HepG2 (cell line): ENCODE measurements around the gene PRR22. TPM values are rescaled to one million over a fixed set of nuclear protein-coding genes. Genes with fewer than 3 reads are reported as not detected.

Source experiments
- ATM ChIP-seq: fragments of 450-650 bp; IDR thresholded peaks from 2 replicates; pipeline ENCODE4 v1.7.1; 2017; ENCODE audit warnings: mild to moderate bottlenecking, borderline replicate concordance
- EED ChIP-seq: sonication (generic); formaldehyde crosslinking; IDR thresholded peaks from 2 replicates; pipeline ENCODE4 v1.5.0; 2020; ENCODE audit warnings: mild to moderate bottlenecking, missing genetic modification reagents
- ERF ChIP-seq: IDR thresholded peaks from 2 replicates; pipeline ENCODE4 v1.6.1; 2018; ENCODE audit warnings: missing biosample characterization, missing genetic modification reagents
- FOSL2 ChIP-seq: sonication (generic); formaldehyde crosslinking; IDR thresholded peaks from 2 replicates; pipeline ENCODE4 v1.4.0; 2020; ENCODE audit warnings: missing genetic modification reagents
- JARID2 ChIP-seq: sonication (generic); formaldehyde crosslinking; IDR thresholded peaks from 2 replicates; pipeline ENCODE4 v1.8.1; 2023; ENCODE audit warnings: missing genetic modification reagents, inconsistent platforms; ENCODE audit not compliant: insufficient replicate concordance
- MYC ChIP-seq: sonication (generic); formaldehyde crosslinking; IDR thresholded peaks from 2 replicates; pipeline ENCODE4 v1.9.0; 2021; ENCODE audit warnings: missing genetic modification reagents, borderline replicate concordance
- NR3C1 ChIP-seq: sonication (generic); formaldehyde crosslinking; IDR thresholded peaks from 2 replicates; pipeline ENCODE4 v1.4.0; 2020; ENCODE audit warnings: missing genetic modification reagents
- SIX4 ChIP-seq: sonication (generic); formaldehyde crosslinking; IDR thresholded peaks from 2 replicates; pipeline ENCODE4 v1.4.0; 2020; ENCODE audit warnings: missing genetic modification reagents
- ZNF460 ChIP-seq: sonication (generic); formaldehyde crosslinking; IDR thresholded peaks from 2 replicates; pipeline ENCODE4 v1.5.1; 2020; ENCODE audit warnings: missing genetic modification reagents, mild to moderate bottlenecking, borderline replicate concordance
- ZNF563 ChIP-seq: sonication (generic); formaldehyde crosslinking; IDR thresholded peaks from 2 replicates; pipeline ENCODE4 v1.8.0; 2022; ENCODE audit warnings: mild to moderate bottlenecking, moderate library complexity, missing genetic modification reagents
- ZNF614 ChIP-seq: IDR thresholded peaks from 2 replicates; pipeline ENCODE4 v1.6.1; 2018; ENCODE audit warnings: missing biosample characterization, missing genetic modification reagents, inconsistent platforms, borderline replicate concordance
- ZNF709 ChIP-seq: sonication (generic); formaldehyde crosslinking; IDR thresholded peaks from 2 replicates; pipeline ENCODE4 v1.5.0; 2020; ENCODE audit warnings: mild to moderate bottlenecking, missing genetic modification reagents
- ZNF816 ChIP-seq: sonication (generic); formaldehyde crosslinking; IDR thresholded peaks from 2 replicates; pipeline ENCODE4 v1.8.0; 2022; ENCODE audit warnings: missing genetic modification reagents, mild to moderate bottlenecking, borderline replicate concordance
- ZNF891 ChIP-seq: sonication (generic); formaldehyde crosslinking; IDR thresholded peaks from 2 replicates; pipeline ENCODE4 v1.5.0; 2020; ENCODE audit warnings: mild to moderate bottlenecking, missing genetic modification reagents
- polyA plus RNA-seq, 8 experiments: library from polyadenylated mRNA; depleted of rRNA in 3 of 8; stranded (reverse) in 7 of 8; unstranded in 1 of 8; fragments of >200 nt; fragmentation: Illumina TruSeq in 4 of 8; extraction: Trizol in 4 of 8; gene quantifications; 2 replicates each; pipeline versions ENCODE4 v1.2.1 to v1.2.3, GENCODE V29; 2011 to 2016; ENCODE audit warnings: low read depth in 4 of 8, missing spikeins in 1 of 8, mixed read lengths in 1 of 8; ENCODE audit not compliant: insufficient read depth in 1 of 8
- total RNA-seq, 5 experiments: library from RNA; depleted of rRNA; stranded (reverse); fragments of >200 nt; fragmentation: Illumina TruSeq; extraction: Trizol; gene quantifications; 2 replicates each; pipeline ENCODE4 v1.2.3, GENCODE V29; 2016; ENCODE audit warnings: low read depth in 1 of 5
- TF ChIP-seq, protein P1 (sequence below): sonication (generic); formaldehyde crosslinking; IDR thresholded peaks from 2 replicates; pipeline ENCODE4 v1.5.0; 2020; ENCODE audit warnings: mild to moderate bottlenecking, missing genetic modification reagents, moderate library complexity
- TF ChIP-seq, protein P2 (sequence below): sonication (generic); formaldehyde crosslinking; IDR thresholded peaks from 2 replicates; pipeline ENCODE4 v1.5.1; 2020; ENCODE audit warnings: mild to moderate bottlenecking, missing genetic modification reagents, borderline replicate concordance
- TF ChIP-seq, protein P3 (sequence below): sonication (generic); formaldehyde crosslinking; IDR thresholded peaks from 2 replicates; pipeline ENCODE4 v1.4.0; 2020; ENCODE audit warnings: low read depth, missing genetic modification reagents
- TF ChIP-seq, protein P4 (sequence below): sonication (generic); formaldehyde crosslinking; conservative IDR thresholded peaks from 2 replicates; pipeline ENCODE4 v1.8.0; 2022; ENCODE audit warnings: low read depth, missing genetic modification reagents
- TF ChIP-seq, protein P5 (sequence below): IDR thresholded peaks from 2 replicates; pipeline ENCODE4 v1.6.1; 2016; ENCODE audit warnings: mild to moderate bottlenecking, missing biosample characterization, missing genetic modification reagents

PRR22 gene
- total and polyA plus RNA-seq, 2 of the 13 experiments (the other 11 are each of a cell fraction or from before 2014, with no cell fraction given), result 0.84 to 2.3 TPM

DNA sequence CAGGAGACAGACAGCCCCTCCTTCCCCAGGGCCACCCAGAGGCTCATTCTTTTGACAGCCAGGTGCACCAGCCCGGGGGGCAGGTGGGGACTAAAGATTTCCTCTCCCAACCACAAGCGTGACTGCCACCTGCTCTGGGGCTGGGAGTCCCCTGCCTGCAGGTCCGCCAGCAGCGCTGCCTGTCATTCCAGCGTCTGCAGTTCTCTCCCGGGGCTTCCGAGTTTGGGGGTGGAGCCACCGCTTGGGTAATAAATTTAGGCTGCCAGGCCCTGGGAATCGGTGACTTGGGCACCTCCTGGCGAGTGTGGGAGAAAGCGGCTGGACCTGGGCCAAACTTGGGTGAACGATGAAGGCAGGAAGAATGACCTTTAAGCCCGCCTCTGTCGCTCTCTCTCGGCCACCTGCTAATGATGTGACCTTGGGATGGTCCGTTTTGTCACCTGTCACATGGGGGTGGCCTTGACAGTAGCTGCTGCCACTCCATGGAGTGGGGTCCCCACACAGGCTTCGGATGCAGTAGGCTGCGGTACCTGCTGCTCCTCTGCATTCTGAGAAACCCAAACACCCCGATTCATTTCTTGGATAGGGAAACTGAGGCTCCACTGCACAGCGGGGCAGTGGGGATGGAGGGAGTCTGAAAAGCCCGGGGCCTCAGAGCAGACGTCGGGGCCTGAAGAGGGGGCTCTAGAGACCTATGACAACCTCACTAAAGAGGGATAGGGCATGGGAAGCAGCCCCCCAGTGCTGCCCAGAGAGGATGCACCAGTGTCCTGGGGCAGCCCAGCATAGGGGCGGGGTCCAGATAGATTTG, 42.2 kb upstream of the PRR22 start (continued):
- TF ChIP-seq, protein P1, sequence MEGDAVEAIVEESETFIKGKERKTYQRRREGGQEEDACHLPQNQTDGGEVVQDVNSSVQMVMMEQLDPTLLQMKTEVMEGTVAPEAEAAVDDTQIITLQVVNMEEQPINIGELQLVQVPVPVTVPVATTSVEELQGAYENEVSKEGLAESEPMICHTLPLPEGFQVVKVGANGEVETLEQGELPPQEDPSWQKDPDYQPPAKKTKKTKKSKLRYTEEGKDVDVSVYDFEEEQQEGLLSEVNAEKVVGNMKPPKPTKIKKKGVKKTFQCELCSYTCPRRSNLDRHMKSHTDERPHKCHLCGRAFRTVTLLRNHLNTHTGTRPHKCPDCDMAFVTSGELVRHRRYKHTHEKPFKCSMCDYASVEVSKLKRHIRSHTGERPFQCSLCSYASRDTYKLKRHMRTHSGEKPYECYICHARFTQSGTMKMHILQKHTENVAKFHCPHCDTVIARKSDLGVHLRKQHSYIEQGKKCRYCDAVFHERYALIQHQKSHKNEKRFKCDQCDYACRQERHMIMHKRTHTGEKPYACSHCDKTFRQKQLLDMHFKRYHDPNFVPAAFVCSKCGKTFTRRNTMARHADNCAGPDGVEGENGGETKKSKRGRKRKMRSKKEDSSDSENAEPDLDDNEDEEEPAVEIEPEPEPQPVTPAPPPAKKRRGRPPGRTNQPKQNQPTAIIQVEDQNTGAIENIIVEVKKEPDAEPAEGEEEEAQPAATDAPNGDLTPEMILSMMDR (CRISPR knock-in tag), result peak; percentile 70
- peak; percentile 72; the same call in 1 of the 2 replicates for TF ChIP-seq ZNF614 (CRISPR knock-in tag)
- TF ChIP-seq, protein P2, sequence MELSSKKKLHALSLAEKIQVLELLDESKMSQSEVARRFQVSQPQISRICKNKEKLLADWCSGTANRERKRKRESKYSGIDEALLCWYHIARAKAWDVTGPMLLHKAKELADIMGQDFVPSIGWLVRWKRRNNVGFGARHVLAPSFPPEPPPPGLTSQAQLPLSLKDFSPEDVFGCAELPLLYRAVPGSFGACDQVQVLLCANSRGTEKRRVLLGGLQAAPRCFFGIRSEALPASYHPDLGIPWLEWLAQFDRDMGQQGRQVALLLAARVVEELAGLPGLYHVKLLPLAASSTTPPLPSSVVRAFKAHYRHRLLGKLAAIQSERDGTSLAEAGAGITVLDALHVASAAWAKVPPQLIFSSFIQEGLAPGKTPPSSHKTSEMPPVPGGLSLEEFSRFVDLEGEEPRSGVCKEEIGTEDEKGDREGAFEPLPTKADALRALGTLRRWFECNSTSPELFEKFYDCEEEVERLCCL (CRISPR knock-in tag), result no peak
- TF ChIP-seq SIX4 (CRISPR knock-in tag), result no peak
- TF ChIP-seq, protein P3, sequence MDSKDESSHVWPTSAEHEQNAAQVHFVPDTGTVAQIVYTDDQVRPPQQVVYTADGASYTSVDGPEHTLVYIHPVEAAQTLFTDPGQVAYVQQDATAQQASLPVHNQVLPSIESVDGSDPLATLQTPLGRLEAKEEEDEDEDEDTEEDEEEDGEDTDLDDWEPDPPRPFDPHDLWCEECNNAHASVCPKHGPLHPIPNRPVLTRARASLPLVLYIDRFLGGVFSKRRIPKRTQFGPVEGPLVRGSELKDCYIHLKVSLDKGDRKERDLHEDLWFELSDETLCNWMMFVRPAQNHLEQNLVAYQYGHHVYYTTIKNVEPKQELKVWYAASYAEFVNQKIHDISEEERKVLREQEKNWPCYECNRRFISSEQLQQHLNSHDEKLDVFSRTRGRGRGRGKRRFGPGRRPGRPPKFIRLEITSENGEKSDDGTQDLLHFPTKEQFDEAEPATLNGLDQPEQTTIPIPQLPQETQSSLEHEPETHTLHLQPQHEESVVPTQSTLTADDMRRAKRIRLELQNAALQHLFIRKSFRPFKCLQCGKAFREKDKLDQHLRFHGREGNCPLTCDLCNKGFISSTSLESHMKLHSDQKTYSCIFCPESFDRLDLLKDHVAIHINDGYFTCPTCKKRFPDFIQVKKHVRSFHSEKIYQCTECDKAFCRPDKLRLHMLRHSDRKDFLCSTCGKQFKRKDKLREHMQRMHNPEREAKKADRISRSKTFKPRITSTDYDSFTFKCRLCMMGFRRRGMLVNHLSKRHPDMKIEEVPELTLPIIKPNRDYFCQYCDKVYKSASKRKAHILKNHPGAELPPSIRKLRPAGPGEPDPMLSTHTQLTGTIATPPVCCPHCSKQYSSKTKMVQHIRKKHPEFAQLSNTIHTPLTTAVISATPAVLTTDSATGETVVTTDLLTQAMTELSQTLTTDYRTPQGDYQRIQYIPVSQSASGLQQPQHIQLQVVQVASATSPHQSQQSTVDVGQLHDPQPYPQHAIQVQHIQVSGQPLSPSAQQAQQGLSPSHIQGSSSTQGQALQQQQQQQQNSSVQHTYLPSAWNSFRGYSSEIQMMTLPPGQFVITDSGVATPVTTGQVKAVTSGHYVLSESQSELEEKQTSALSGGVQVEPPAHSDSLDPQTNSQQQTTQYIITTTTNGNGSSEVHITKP, result peak; percentile 80
- TF ChIP-seq JARID2 (CRISPR knock-in tag), result no peak
- no peak for TF ChIP-seq NR3C1 (CRISPR knock-in tag)
- no peak for TF ChIP-seq EED (CRISPR knock-in tag)
- TF ChIP-seq ZNF563 (CRISPR knock-in tag), result no peak
- TF ChIP-seq ERF, result peak; percentile 50; the same call in 1 of the 2 replicates
- TF ChIP-seq ZNF891, result no peak
- no peak; the same call in 1 of the 2 replicates for TF ChIP-seq ZNF709 (CRISPR knock-in tag)
- TF ChIP-seq MYC (CRISPR knock-in tag), result no peak
- TF ChIP-seq, protein P4, sequence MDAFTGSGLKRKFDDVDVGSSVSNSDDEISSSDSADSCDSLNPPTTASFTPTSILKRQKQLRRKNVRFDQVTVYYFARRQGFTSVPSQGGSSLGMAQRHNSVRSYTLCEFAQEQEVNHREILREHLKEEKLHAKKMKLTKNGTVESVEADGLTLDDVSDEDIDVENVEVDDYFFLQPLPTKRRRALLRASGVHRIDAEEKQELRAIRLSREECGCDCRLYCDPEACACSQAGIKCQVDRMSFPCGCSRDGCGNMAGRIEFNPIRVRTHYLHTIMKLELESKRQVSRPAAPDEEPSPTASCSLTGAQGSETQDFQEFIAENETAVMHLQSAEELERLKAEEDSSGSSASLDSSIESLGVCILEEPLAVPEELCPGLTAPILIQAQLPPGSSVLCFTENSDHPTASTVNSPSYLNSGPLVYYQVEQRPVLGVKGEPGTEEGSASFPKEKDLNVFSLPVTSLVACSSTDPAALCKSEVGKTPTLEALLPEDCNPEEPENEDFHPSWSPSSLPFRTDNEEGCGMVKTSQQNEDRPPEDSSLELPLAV (CRISPR knock-in tag), result no peak
- TF ChIP-seq ZNF816 (CRISPR knock-in tag), result no peak
- no peak; the same call in 1 of the 2 replicates for TF ChIP-seq ZNF460
- TF ChIP-seq, protein P5, sequence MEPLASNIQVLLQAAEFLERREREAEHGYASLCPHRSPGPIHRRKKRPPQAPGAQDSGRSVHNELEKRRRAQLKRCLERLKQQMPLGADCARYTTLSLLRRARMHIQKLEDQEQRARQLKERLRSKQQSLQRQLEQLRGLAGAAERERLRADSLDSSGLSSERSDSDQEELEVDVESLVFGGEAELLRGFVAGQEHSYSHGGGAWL (CRISPR knock-in tag), result no peak; the same call in 1 of the 2 replicates
- no peak; the same call in 1 of the 2 replicates for TF ChIP-seq FOSL2
- no peak for TF ChIP-seq ATM
